Measurements from ENCODE around the gene ARG1. TPM values are rescaled to one million over a fixed set of nuclear protein-coding genes. Genes with fewer than 3 reads are reported as not detected.

Gene ARG1
- polyA plus RNA-seq, 6 donors from 2014 or later, result 0.20 TPM; not detected in 5

GRCh38 chr6:131555992-131556391 is 17.0 kb upstream of the ARG1 start:
- Mint-ChIP-seq H3K4me3 (no peak overlapping the region), H3K27me3 (no peaks in the 10 kb centered on the region), H3K36me3 (no peaks in the 10 kb centered on the region), H3K9me3 (peaks cover 0 to 10% (median 0%) of the 10 kb centered on the region in 7 donors), H3K4me1 (no peaks in the 10 kb centered on the region), H3K27ac (no peak overlapping the region)
- no peak for ATAC-seq (ENCODE audit: low read depth in 2 of 2)
- DNase-seq, result no peak

- ATAC-seq (ENCODE audit: low read depth in 2 of 2) (no peak), DNase-seq (no peak)
- Mint-ChIP-seq H3K4me3 (no peak overlapping the region), H3K27ac (no peak overlapping the region), H3K9me3 (peaks cover 0 to 2% (median 0%) of the 10 kb centered on the region in 7 donors), H3K27me3 (no peaks in the 10 kb centered on the region), H3K36me3 (no peaks in the 10 kb centered on the region), H3K4me1 (no peaks in the 10 kb centered on the region)
Measured at GRCh38 chr6:131558922-131559321, 14.1 kb upstream of the ARG1 start.

- Mint-ChIP-seq H3K4me1 (peaks cover 5 to 11% (median 6%) of the 10 kb centered on the region in 3 donors), H3K27ac (no peak overlapping the region), H3K36me3 (no peaks in the 10 kb centered on the region), H3K9me3 (peaks cover 0 to 2% (median 0%) of the 10 kb centered on the region in 7 donors), H3K27me3 (no peaks in the 10 kb centered on the region), H3K4me3 (no peak overlapping the region)
- no peak for DNase-seq
- ATAC-seq (ENCODE audit: low read depth in 2 of 2), result no peak
Measured at GRCh38 chr6:131561925-131562707, 10.9 kb upstream of the ARG1 start.

DNA sequence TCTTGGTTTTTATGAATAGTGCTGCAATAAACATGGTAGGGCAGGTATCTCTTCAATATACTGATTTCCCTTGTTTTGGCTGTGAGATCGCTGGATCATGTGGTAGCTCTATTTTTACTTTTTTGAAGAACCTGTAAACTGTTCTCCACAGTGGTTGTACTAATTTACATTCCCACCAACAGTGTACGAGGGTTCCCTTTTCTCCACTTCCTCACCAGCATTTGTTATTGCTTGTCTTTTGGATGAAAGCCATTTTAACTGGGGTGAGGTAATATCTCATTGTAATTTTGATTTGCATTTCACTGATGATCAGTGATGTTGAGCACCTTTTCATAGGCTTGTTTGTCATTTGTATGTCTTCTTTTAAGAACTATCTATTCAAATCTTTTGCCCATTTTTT is 8.0 kb upstream of the ARG1 start:
- H3K36me3 Mint-ChIP-seq, result peaks cover 0 to 4% of the 10 kb centered on the region in 2 donors
- peak overlapping the region in 2 of 6 donors; percentile 29 to 50 for H3K27ac Mint-ChIP-seq
- peaks cover 0 to 2% (median 0%) of the 10 kb centered on the region in 7 donors for H3K9me3 Mint-ChIP-seq
- DNase-seq, result no peak
- ATAC-seq (ENCODE audit: low read depth in 2 of 2), result no peak
- no peaks in the 10 kb centered on the region for H3K27me3 Mint-ChIP-seq
- H3K4me3 Mint-ChIP-seq, result no peak overlapping the region
- peaks cover 5 to 11% (median 6%) of the 10 kb centered on the region in 3 donors for H3K4me1 Mint-ChIP-seq

DNA sequence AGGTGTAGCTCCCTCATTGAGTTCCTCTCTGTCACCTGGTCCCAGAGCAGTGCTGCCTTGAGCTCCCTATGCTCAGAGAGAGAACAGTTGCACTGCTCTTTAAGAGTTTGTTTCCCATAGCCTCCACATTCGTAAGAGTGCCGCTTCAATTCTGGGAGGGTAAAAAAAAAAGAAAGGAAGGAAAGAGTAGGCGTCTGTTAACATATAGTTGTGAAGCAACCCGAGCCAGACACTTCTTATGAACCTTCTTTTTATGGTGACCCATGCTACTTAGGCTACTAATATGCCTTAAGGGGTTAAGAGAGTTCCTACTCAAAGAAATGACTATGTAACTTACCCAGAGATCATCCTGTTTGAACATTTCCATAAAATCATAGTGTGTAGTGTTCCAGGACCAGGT is 4.3 kb upstream of the ARG1 start:
- no peak overlapping the region for H3K4me3 Mint-ChIP-seq
- H3K27me3 Mint-ChIP-seq, result no peaks in the 10 kb centered on the region
- DNase-seq, result no peak
- peak overlapping the region in 1 of 6 donors; percentile 5 for H3K27ac Mint-ChIP-seq
- peaks cover 7 to 23% of the 10 kb centered on the region in 2 donors for H3K36me3 Mint-ChIP-seq
- H3K9me3 Mint-ChIP-seq, result peaks cover 0 to 1% (median 0%) of the 10 kb centered on the region in 7 donors
- ATAC-seq (ENCODE audit: low read depth in 2 of 2), result no peak
- H3K4me1 Mint-ChIP-seq, result peaks cover 5 to 19% (median 12%) of the 10 kb centered on the region in 3 donors

GRCh38 chr6:131574133-131574532 is 1.1 kb downstream of the ARG1 start:
- no peak overlapping the region for H3K4me3 Mint-ChIP-seq
- DNase-seq (no peak), ATAC-seq (ENCODE audit: low read depth in 2 of 2) (no peak)
- H3K27ac Mint-ChIP-seq, result no peak overlapping the region
- H3K9me3 Mint-ChIP-seq, result no peaks in the 10 kb centered on the region
- H3K4me1 Mint-ChIP-seq, result peaks cover 0 to 8% (median 6%) of the 10 kb centered on the region in 3 donors
- H3K36me3 Mint-ChIP-seq, result peaks cover 20% of the 10 kb centered on the region in 2 donors
- no peaks in the 10 kb centered on the region for H3K27me3 Mint-ChIP-seq

- Mint-ChIP-seq H3K27me3 (no peaks in the 10 kb centered on the region), H3K27ac (no peak overlapping the region), H3K4me3 (no peak overlapping the region), H3K36me3 (peaks cover 20% of the 10 kb centered on the region in 2 donors), H3K9me3 (no peaks in the 10 kb centered on the region), H3K4me1 (peaks cover 0 to 8% (median 6%) of the 10 kb centered on the region in 3 donors)
- DNase-seq (no peak), ATAC-seq (ENCODE audit: low read depth in 2 of 2) (no peak)
Measured at GRCh38 chr6:131574686-131575085, 1.7 kb downstream of the ARG1 start.

- no peaks in the 10 kb centered on the region for H3K27me3 Mint-ChIP-seq
- DNase-seq, result no peak
- peaks cover 11 to 20% of the 10 kb centered on the region in 2 donors for H3K36me3 Mint-ChIP-seq
- peak overlapping the region in 2 of 6 donors; percentile 12 to 63 for H3K27ac Mint-ChIP-seq
- no peaks in the 10 kb centered on the region for H3K9me3 Mint-ChIP-seq
- no peak for ATAC-seq (ENCODE audit: low read depth in 2 of 2)
- H3K4me3 Mint-ChIP-seq, result no peak overlapping the region
- H3K4me1 Mint-ChIP-seq, result peaks cover 0 to 8% (median 6%) of the 10 kb centered on the region in 3 donors
Measured at GRCh38 chr6:131575834-131576478, 2.9 kb downstream of the ARG1 start.

DNA sequence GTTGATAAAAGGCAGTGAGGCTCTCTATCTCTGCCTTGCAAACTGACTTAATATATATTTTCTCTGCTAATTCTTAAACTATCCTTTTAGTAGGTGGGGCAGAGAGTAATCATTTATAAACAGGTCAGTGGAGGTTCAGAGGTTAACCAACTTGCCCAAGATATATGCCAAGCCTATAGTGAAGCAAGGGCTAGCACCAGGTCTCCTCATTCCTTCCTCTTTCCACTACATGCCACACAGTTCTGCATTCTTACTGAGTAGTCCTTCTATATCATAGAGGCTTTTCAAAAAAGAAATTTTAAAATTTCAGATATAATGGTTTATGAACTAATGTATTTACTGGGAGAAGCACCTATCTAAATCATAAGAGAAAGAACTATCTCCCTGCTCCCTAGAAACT is 8.5 kb downstream of the ARG1 start:
- H3K27ac Mint-ChIP-seq, result no peak overlapping the region
- ATAC-seq (ENCODE audit: low read depth in 2 of 2) (no peak), DNase-seq (no peak)
- no peaks in the 10 kb centered on the region for H3K9me3 Mint-ChIP-seq
- H3K4me1 Mint-ChIP-seq, result no peaks in the 10 kb centered on the region
- H3K27me3 Mint-ChIP-seq, result no peaks in the 10 kb centered on the region
- no peak overlapping the region for H3K4me3 Mint-ChIP-seq
- peaks cover 7 to 11% of the 10 kb centered on the region in 2 donors for H3K36me3 Mint-ChIP-seq

GRCh38 chr6:131586543-131586942 is 13.5 kb downstream of the ARG1 start:
- H3K9me3 Mint-ChIP-seq, result no peaks in the 10 kb centered on the region
- H3K27ac Mint-ChIP-seq, result no peak overlapping the region

GRCh38 chr6:131587909-131588308 is 14.9 kb downstream of the ARG1 start:
- DNase-seq (no peak), ATAC-seq (ENCODE audit: low read depth in 2 of 2) (no peak)
- Mint-ChIP-seq H3K4me1 (no peaks in the 10 kb centered on the region), H3K36me3 (peaks cover 26 to 35% of the 10 kb centered on the region in 2 donors), H3K9me3 (no peaks in the 10 kb centered on the region), H3K27me3 (no peaks in the 10 kb centered on the region), H3K4me3 (no peak overlapping the region), H3K27ac (peak overlapping the region in 1 of 6 donors; percentile 14)

More at GRCh38 chr6:131586543-131586942, 13.5 kb downstream of the ARG1 start:
- DNase-seq (no peak), ATAC-seq (ENCODE audit: low read depth in 2 of 2) (no peak)
- Mint-ChIP-seq H3K4me1 (no peaks in the 10 kb centered on the region), H3K27me3 (no peaks in the 10 kb centered on the region), H3K4me3 (no peak overlapping the region), H3K36me3 (peaks cover 32 to 37% of the 10 kb centered on the region in 2 donors)

GRCh38 chr6:131588643-131589042 is 15.6 kb downstream of the ARG1 start:
- Mint-ChIP-seq H3K27ac (peak overlapping the region in 1 of 6 donors; percentile 17), H3K36me3 (peaks cover 26 to 37% of the 10 kb centered on the region in 2 donors), H3K9me3 (no peaks in the 10 kb centered on the region), H3K27me3 (no peaks in the 10 kb centered on the region), H3K4me1 (no peaks in the 10 kb centered on the region), H3K4me3 (peak overlapping the region in 1 of 8 donors; percentile 46)
- ATAC-seq (ENCODE audit: low read depth in 2 of 2) (no peak), DNase-seq (no peak)

GRCh38 chr6:131592935-131593334 is 19.9 kb downstream of the ARG1 start:
- no peak overlapping the region for H3K27ac Mint-ChIP-seq
- H3K4me1 Mint-ChIP-seq, result no peaks in the 10 kb centered on the region
- ATAC-seq (ENCODE audit: low read depth in 2 of 2) (no peak), DNase-seq (no peak)
- H3K4me3 Mint-ChIP-seq, result no peak overlapping the region
- no peaks in the 10 kb centered on the region for H3K27me3 Mint-ChIP-seq
- H3K9me3 Mint-ChIP-seq, result no peaks in the 10 kb centered on the region
- H3K36me3 Mint-ChIP-seq, result peaks cover 29 to 44% of the 10 kb centered on the region in 2 donors

DNA sequence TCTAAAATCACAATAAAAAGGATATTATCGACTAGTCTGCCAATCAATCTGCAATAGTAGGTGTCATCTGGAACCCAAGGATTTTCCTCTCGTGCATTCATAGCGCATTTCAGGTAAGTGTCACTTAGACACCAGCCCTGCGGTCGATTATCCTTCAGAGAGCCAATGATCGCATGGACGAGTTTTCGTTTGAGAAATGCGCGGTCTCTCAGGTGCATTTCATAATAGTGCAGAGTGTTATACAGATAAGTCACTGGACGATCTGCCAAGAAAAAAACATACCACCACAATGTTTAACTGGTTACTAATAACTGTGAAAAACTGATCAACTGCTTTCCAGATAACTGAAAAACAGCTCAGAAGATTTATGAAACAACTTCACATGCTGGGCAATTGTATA is 21.0 kb downstream of the ARG1 start:
- H3K4me1 Mint-ChIP-seq, result no peaks in the 10 kb centered on the region
- H3K27me3 Mint-ChIP-seq, result no peaks in the 10 kb centered on the region
- no peak overlapping the region for H3K4me3 Mint-ChIP-seq
- ATAC-seq (ENCODE audit: low read depth in 2 of 2) (no peak), DNase-seq (no peak)
- no peak overlapping the region for H3K27ac Mint-ChIP-seq
- no peaks in the 10 kb centered on the region for H3K9me3 Mint-ChIP-seq
- H3K36me3 Mint-ChIP-seq, result peaks cover 20 to 35% of the 10 kb centered on the region in 2 donors
